GM10248 (cell line): ENCODE results near the gene C2orf66.

Source experiments
- CTCF ChIA-PET: fragments of 300-600 bp; sonication (Branson Sonifier 250); formaldehyde crosslinking; extraction: SDS; loops from one replicate; lab custom pipeline; 2021; ENCODE audit warnings: antibody characterized with exemption; lab: Yijun Ruan, JAX
- POLR2A ChIA-PET: fragments of 350-650 bp; sonication (Branson Sonifier 250); formaldehyde crosslinking; extraction: SDS; loops from one replicate; lab custom pipeline; 2020; ENCODE audit warnings: antibody characterized with exemption; lab: Yijun Ruan, JAX
- DNase-seq: peaks from one replicate; pipeline ENCODE4 v3.0.0; 2012; ENCODE audit errors: extremely low spot score
- CTCF ChIP-seq: IDR thresholded peaks from 2 replicates; pipeline ENCODE4 v1.5.1; 2012; ENCODE audit warnings: mild to moderate bottlenecking, low read depth; ENCODE audit errors: extremely low read depth, missing control alignments, control extremely low read depth

C2orf66 gene

DNA sequence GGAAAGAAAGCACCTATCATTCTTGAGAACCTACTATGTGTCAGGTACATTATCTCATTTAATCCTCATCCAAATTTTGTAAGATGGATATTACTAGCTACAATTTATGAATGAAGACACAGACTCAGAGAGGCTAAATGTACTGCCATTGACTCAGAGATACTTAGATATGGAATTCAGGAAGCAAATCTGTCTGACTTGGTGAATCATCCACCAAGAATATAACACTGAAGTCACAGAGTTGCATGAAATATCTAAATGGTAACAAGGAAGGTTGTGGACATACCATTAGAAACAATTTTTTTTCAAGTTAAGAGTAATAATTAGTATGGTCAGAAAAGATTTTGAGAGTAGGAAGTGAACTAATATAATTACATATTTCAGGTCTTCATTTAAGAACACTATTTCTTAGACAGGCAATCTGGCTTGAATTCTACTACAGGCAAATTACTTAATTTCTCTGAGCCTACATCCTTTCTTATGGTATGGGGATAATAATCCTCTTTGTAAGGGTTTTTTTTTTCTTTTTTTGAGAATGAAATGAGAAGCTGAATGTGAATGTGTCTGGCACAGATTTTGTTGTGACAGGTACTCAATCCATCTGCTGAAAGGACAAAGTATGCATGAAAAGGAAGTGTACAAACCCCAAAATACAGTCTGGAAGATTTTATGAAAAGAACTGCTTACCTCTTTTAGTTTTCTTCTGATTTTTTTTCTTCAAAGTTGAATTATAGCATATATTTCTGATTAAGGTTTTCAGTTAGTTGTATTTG is 14.8 kb upstream of the C2orf66 start:
- no peak for DNase-seq
- ChIA-PET CTCF (interaction anchor here (1.1 to 1.6 kb wide), 2 partner anchors 27 to 31 kb away, joined by 3 read pairs; no protein-coding TSS in a partner anchor), POLR2A (no interaction called here)
- no peak for TF ChIP-seq CTCF

DNA sequence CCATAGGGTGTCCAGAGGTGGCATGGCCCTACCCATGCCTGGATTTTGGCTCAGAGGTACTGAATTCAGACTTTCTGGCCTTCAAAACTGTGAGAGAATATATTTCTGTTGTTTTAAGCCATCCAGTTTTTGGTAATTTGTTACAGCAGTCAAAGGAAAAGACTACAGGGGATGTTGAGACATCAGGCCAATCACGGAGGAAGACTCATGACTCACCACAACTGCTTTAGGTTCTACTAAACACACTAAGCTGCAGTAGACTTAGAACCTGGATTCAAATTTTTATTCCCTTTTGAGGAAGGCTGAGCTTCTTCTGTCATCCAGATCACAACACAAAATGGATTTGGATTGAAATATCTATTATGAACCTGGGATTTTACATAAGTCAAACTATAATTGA is 12.0 kb upstream of the C2orf66 start:
- no peak for TF ChIP-seq CTCF
- ChIA-PET POLR2A (no interaction called here), CTCF (interaction anchor here (2.1 kb wide), 1 partner anchor 16 kb away, joined by 5 read pairs; no protein-coding TSS in a partner anchor)
- no peak for DNase-seq

GRCh38 chr2:196808083-196808665 is 981 bp downstream of the C2orf66 start:
- ChIA-PET POLR2A (no interaction called here), CTCF (interaction anchor here (1.5 to 1.6 kb wide), 2 partner anchors 11 to 12 kb away, joined by 3 to 5 read pairs; no protein-coding TSS in a partner anchor)
- TF ChIP-seq CTCF, result no peak
- no peak for DNase-seq

- TF ChIP-seq CTCF, result no peak
- CTCF ChIA-PET, result interaction anchor here (1.1 to 2.2 kb wide), 4 partner anchors 8 to 46 kb away, joined by 3 to 7 read pairs (median 4); no protein-coding TSS in a partner anchor
Measured at GRCh38 chr2:196804381-196804780, 4.8 kb downstream of the C2orf66 start.

DNA sequence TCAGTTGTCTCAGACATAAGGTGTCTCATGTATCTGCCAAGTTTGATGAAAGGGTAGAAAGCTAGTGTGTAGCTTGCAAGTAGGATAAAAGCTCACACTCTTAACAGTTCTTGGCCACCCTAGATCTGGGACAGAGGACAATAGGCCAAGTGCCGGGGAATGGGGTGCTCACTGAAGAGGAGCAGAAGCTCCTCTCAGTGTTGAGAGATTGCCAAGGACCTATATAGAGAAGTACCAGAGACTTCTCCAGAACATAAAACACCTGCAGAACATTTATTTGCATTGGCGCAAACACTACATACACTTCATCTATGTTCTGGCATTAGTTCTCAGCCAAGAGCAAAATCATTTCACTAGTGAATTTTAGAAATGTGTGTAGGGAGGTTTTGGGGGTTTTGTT is 6.8 kb downstream of the C2orf66 start:
- POLR2A ChIA-PET, result no interaction called here
- TF ChIP-seq CTCF, result no peak
- CTCF ChIA-PET, result interaction anchor here (1.0 to 1.5 kb wide), 3 partner anchors 9 to 51 kb away, joined by 3 to 5 read pairs (median 4); no protein-coding TSS in a partner anchor
- DNase-seq, result no peak

More at GRCh38 chr2:196804381-196804780, 4.8 kb downstream of the C2orf66 start:
- no peak for DNase-seq
- POLR2A ChIA-PET, result no interaction called here

DNA sequence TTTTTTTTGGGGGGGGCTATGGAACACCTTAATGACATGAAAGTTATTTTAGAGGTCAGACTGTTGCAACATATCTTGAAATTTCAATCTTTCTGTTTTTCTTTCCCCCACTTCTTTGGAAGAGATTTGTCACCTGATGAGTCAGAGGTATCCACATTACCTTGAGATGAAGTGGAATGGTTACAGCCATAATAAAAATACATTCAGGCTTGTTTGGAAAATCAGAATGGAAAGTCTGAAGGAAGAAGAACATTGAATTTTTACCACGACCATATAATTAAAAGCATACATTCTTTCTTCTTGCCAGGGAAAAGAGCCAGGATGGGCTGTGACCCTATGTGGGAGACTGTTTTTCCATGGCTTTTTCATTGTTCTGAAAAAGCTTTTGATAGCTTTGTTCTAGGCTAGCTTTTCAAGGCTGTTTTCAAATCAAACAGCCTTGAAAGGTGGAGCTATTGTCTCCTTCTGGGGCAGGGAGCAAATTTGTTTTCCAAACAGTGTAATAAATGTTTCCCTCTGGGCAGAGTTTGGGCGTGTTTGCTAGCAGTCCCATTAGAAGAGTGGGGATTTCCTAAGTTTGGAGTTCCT is 7.4 kb downstream of the C2orf66 start:
- ChIA-PET POLR2A (no interaction called here), CTCF (interaction anchor here (1.2 to 1.5 kb wide), 2 partner anchors 10 to 51 kb away, joined by 4 to 5 read pairs; no protein-coding TSS in a partner anchor)
- TF ChIP-seq CTCF, result no peak
- DNase-seq, result no peak
